AG04450 (cell line): ENCODE results near the gene DDOST. TPM values are rescaled to one million over a fixed set of nuclear protein-coding genes. Genes with fewer than 3 reads are reported as not detected.

Source experiments
- CTCF ChIA-PET: fragments of 300-600, 350-600 bp; formaldehyde crosslinking; extraction: SDS; loops from one replicate; lab custom pipeline; 2022; ENCODE audit warnings: antibody characterized with exemption, inconsistent platforms; lab: Charles Lee
- POLR2A ChIA-PET: fragments of 350-600 bp; formaldehyde crosslinking; extraction: SDS; loops from one replicate; lab custom pipeline; 2021; ENCODE audit warnings: antibody characterized with exemption, inconsistent platforms; lab: Yijun Ruan, JAX
- DNase-seq: peaks from one replicate; pipeline ENCODE4 v3.0.0-alpha.2; 2011; ENCODE audit warnings: low read depth, low spot score
- H3K27ac ChIP-seq: one replicate; pipeline ENCODE4 v1.5.1; 2012; ENCODE audit warnings: low read depth, low read length, control low read depth
- H3K27me3 ChIP-seq: one replicate; pipeline ENCODE4 v1.6.0; 2012; ENCODE audit warnings: low read length; ENCODE audit not compliant: control insufficient read depth, insufficient read depth
- H3K4me3 ChIP-seq: 2 replicates; pipeline ENCODE4 v1.5.1; 2011; ENCODE audit warnings: mild to moderate bottlenecking, low read depth, low read length, control low read depth
- H3K9me3 ChIP-seq: 2 replicates; pipeline ENCODE4 v1.5.1; 2012; ENCODE audit warnings: low read length; ENCODE audit not compliant: control insufficient read depth, insufficient read depth
- CTCF ChIP-seq: IDR thresholded peaks from 2 replicates; pipeline ENCODE4 v1.5.1; 2011; ENCODE audit warnings: low read depth, low read length, control low read depth, inconsistent platforms
- polyA plus RNA-seq: library from polyadenylated mRNA; depleted of rRNA; stranded (reverse); fragments of >200 nt; gene quantifications from 2 replicates; pipeline ENCODE4 v1.2.3, GENCODE V29; 2011

DDOST gene
- polyA plus RNA-seq, 1 experiment: 494 TPM

- POLR2A ChIA-PET: interaction anchor here (0.5 to 0.8 kb wide), 2 partner anchors 20 to 28 kb away, joined by 3 to 4 read pairs; no protein-coding TSS in a partner anchor
- Histone ChIP-seq H3K27ac (peak overlapping the region; percentile 47), H3K27me3 (no peaks in the 10 kb centered on the region), H3K9me3 (no peaks in the 10 kb centered on the region), H3K4me3 (0 out of 2 replicates have a peak overlapping the region, but pooled peaks have one; percentile 13)
- CTCF ChIA-PET: interaction anchor here (0.9 to 3.6 kb wide), 2 partner anchors 17 to 19 kb away, joined by 3 to 22 read pairs; partner anchors contain the start of gene PINK1
- no peak for TF ChIP-seq CTCF
- no peak for DNase-seq
These were observed 45.0 kb downstream of the DDOST start for GRCh38 chr1:20615946-20616846.

GRCh38 chr1:20614131-20614579 lies 47.0 kb downstream of the DDOST start:
- Histone ChIP-seq H3K4me3 (no peak overlapping the region), H3K9me3 (no peaks in the 10 kb centered on the region), H3K27ac (peak overlapping the region; percentile 83), H3K27me3 (no peaks in the 10 kb centered on the region)
- ChIA-PET POLR2A (interaction anchor here (2.5 kb wide), 1 partner anchor 24 kb away, joined by 13 read pairs; the partner anchor contains the start of gene CDA), CTCF (interaction anchor here (1.4 to 2.5 kb wide), 2 partner anchors 18 to 39 kb away, joined by 8 to 13 read pairs; no protein-coding TSS in a partner anchor)
- TF ChIP-seq CTCF: no peak
- no peak for DNase-seq

- CTCF ChIA-PET: interaction anchor here (2.5 kb wide), 1 partner anchor 20 kb away, joined by 13 read pairs; no protein-coding TSS in a partner anchor
- H3K27ac ChIP-seq: no peak overlapping the region
- TF ChIP-seq CTCF: no peak
- no peak overlapping the region for H3K4me3 ChIP-seq
- no peaks in the 10 kb centered on the region for H3K9me3 ChIP-seq
- no peaks in the 10 kb centered on the region for H3K27me3 ChIP-seq
- DNase-seq: no peak
- POLR2A ChIA-PET: interaction anchor here (0.7 to 2.5 kb wide), 3 partner anchors 22 to 140 kb away, joined by 5 to 13 read pairs (median 5); partner anchors contain the start of gene CDA
These were observed 48.9 kb downstream of the DDOST start for GRCh38 chr1:20612221-20612746.

- ChIA-PET CTCF (no interaction called here), POLR2A (no interaction called here)
- DNase-seq: no peak
These were observed 49.5 kb downstream of the DDOST start for GRCh38 chr1:20611652-20612051.

More at GRCh38 chr1:20611652-20612051, 49.5 kb downstream of the DDOST start:
- H3K27me3 ChIP-seq: no peaks in the 10 kb centered on the region
- H3K27ac ChIP-seq: no peak overlapping the region
- H3K9me3 ChIP-seq: no peaks in the 10 kb centered on the region
- no peak overlapping the region for H3K4me3 ChIP-seq
- no peak for TF ChIP-seq CTCF
